IPS-NIHi7 (cell line): ENCODE measurements around the gene LMO3.

Source experiments
- DNase-seq: peaks from one replicate; pipeline ENCODE4 v3.0.0; 2012; ENCODE audit warnings: mixed read lengths; ENCODE audit errors: extremely low spot score

The LMO3 gene

DNA sequence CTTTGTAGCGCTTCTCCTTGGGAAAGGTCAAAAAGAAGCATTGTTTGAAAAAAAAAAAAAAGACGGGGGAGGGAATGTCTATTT, at the start of gene LMO3:
Gene LMO3, minus strand, starts transcription at position 46 of the 84 bp plus-strand sequence. CDS start 5,302 bp downstream, outside the sequence.
- DNase-seq, result no peak

DNA sequence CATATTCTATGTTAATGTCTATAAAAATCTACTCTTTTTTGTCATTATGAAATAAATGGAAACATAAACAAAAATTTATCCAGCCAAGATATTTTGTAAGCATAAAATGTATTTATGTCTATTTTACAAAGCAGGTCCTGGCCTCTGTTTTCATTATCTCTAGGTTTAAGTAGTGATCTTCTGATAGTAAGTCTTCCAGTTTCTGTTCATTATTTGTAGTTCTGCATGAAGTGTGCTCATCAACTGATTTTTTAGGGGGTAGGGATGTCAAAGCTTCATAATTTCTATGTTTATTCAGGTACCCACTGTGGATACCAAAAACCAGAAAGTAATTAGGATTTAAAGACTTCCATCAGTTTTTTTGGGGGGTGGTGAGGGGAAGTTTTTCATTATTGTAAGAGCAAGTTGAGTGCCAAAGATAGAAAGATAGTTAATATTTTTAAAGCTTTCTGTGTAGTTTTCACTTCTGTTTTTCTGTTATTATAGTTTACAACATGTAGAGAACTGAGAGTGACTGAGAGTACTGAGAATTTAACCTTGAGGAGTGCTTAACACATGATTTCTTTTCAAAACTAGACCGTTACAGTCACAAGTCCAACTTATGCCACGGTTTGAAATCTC, 30.6 kb upstream of the LMO3 start:
- no peak for DNase-seq

GRCh38 chr12:16634786-16635185, 28.8 kb upstream of the LMO3 start:
- DNase-seq, result no peak

DNA sequence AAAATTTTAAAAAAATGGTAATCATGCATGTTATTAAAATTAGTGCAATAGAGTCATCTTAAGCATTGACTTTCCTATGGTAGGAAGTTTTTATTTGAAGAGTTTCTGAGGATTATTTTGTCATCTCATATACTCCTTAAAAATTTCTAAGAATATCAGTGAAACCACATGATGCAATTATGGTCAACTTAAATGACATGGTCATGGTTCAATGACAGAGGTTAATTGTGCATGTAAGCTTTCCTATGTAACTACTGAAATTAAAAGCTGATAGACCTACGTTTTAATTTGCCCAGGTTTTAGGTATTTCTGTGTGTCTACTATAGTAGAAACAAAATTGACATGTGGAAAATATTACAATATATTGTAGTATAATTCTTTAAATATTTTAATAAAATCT, 21.0 kb upstream of the LMO3 start:
- DNase-seq, result no peak

GRCh38 chr12:16622338-16622737, 16.4 kb upstream of the LMO3 start:
- DNase-seq, result no peak

- DNase-seq, result no peak
Observed at GRCh38 chr12:16619537-16619936, 13.6 kb upstream of the LMO3 start.

DNA sequence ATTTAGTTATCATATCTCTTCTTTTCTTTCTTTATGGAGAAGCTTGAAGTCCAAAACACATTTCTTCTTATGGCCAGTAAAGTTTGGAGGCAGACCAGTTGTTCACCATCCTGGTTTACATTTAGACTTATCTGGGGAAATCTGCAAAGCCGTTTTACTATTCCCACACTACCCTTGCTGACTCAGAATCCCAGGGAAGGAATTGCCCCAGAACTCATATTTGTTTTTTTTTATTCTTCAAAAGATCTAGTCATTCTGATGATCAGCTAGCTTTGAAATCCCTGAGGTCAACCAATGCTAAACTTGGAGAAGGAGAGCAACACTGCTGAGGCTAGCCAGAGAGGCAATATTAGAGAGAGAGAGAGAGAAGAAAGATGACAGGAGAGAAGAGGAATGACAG, 12.3 kb upstream of the LMO3 start:
- DNase-seq, result no peak

DNA sequence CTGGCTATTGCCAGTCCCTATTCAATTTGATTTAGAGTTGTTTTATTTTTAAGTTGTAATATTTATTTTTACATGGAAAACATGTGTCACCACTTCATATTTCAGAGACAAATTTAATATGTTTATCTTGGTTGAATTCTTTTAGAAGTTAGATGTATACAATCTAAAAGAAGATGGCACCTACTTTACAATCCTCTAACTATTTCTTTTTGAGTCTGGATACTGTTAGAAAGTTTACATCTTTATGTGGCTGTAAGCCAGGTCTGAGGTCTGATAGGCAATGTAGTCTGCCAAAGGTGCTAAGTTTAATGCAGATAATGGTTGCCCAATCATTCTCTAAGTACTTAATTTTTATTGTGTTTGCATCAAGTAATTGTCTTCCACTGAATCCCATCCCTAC, 7.2 kb upstream of the LMO3 start:
- DNase-seq, result no peak

DNA sequence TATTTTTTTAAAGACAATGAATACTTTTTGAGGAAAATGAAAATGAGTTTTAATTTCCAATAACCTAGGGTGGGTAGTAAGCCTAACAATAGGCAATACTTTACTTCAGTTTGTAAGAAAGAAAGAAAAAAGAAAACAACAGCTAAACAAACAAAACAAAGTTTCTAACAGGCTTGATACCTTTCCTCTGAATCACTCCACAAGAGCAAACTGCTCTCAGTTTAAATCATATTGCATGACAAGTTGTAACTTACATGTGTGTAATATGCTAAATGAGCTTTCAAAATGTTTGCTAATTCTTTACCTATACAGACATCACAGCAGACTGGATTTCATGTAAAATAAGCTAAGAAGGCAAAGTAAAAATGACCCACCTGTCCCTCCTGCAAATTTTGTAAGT, 6.7 kb upstream of the LMO3 start:
- no peak for DNase-seq

GRCh38 chr12:16611146-16611545, 5.2 kb upstream of the LMO3 start:
- no peak for DNase-seq

- DNase-seq, result no peak
Observed at GRCh38 chr12:16610743-16611142, 4.8 kb upstream of the LMO3 start.

- DNase-seq, result no peak
Observed at GRCh38 chr12:16610001-16610585, 4.1 kb upstream of the LMO3 start.

- DNase-seq, result no peak
Observed at GRCh38 chr12:16608946-16609539, 3.1 kb upstream of the LMO3 start.

DNA sequence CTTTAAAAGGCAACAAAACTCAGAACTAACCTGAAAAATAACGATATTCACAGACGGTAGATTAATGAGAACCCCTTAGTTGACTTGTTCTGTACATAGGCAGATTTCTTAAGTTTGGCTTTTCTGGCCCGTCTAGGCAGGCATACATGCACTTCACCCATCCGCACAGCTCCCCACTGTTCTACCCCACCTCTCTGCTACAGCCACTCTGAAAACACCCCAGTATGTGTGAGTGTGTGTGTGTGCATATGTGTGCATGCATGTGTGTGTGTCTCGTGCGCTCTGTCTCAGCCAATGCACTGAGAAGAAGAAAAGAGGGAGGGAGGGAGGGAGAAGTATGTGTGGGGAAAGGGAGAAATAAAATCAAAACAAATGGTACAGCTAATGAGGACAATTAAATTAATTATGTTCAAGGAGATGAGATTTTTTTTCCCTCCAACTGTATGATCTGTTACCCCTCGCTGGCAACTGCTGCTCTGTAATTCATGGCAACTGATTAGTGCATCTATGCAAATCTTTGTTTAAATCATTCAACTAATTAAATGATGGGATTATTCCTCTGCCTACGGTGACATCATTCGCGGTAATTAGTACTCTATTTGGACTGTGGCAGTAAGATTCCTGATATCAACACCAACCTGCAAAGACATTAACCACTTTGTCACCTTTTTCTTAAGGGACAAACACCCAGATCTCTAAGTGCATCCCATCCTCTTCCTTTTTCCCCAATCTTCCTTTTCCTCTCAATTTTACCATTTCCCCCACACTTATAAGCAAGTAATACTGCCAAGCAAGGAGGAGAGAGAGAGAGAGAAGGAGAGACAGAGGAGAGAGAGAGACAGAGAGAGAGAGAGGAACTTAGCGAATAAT, 2.2 kb upstream of the LMO3 start:
- DNase-seq, result no peak

DNA sequence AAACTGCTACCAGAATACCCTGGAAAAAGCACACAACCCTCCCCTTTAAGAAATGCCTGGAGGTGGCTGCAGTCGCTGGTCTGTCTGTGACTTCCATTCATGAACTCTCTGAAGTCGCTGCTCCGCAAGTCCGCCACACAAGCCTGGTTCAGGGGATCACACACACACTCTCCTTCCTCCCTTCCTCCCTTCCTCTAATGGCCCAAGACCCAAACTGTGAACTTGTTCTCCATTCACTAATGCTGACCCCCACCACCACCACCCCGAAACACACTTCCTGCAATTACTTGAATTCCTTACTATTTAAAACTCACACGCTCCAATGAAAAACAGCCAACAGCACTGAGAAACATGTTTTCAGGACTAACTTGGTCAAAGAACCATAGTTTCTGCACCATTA, 1.0 kb upstream of the LMO3 start:
- peak; percentile 22 for DNase-seq

DNA sequence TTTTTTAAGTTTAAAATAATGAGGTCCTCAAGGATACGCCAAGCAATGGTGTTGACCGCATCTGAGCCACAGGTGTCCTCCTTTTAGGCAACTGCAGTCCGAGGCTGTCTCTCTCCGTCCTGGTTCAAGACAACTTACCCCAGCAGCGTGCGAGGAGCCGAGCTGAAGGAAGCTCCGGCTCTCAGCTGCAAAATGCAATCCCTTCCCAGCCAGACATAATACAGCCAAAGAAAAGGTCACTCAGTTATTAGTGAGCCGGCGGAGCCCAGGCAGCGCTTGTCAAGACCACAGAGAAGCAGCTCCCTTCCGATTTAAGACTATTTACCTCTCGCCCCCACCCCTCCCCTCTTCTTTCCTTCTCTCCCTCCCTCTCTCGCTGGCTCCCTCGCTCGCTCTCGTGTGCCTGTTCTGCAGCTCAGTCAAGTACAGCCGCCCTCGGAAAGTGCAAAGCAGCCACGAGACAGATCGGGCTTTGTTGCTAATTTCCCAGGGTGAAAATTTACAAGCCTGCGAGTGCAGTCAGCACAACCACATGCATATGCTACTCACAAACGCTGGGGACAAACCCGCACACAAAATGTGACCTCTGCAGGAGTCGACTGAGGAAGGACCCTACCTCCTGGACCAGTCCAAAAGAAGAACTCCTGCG, 363 bp upstream of the LMO3 start:
- DNase-seq, result peak; percentile 47

GRCh38 chr12:16605642-16606116, 283 bp downstream of the LMO3 start:
- no peak for DNase-seq

GRCh38 chr12:16604596-16605252, 1.2 kb downstream of the LMO3 start:
- DNase-seq, result peak; percentile 14

- DNase-seq, result no peak
Observed at GRCh38 chr12:16603916-16604575, 1.9 kb downstream of the LMO3 start.

- DNase-seq, result no peak
Observed at GRCh38 chr12:16603260-16603915, 2.6 kb downstream of the LMO3 start.

- no peak for DNase-seq
Observed at GRCh38 chr12:16602412-16602811, 3.5 kb downstream of the LMO3 start.
